ENCODE results near the gene SFSWAP. TPM values are rescaled to one million over a fixed set of nuclear protein-coding genes. Genes with fewer than 3 reads are reported as not detected.

Gene SFSWAP
- total and polyA plus RNA-seq, 2 of the 8 experiments (the other 6 are each of a cell fraction or from before 2014, with no cell fraction given): 36.5 to 49.5 TPM

GRCh38 chr12:131782061-131782460, 71.2 kb downstream of the SFSWAP start:
- no peak overlapping the region for H3K4ac ChIP-seq (replicated peaks; ENCODE audit: insufficient read length, low read depth, low read length)
- no peak overlapping the region for H3K27ac ChIP-seq (ENCODE audit: low read depth, low read length)
- H2AFZ ChIP-seq (ENCODE audit: low read length): no peak overlapping the region
- H3K4me3 ChIP-seq (ENCODE audit: extremely low read depth in 1 of 4, insufficient read depth in 2 of 4, low read depth in 3 of 4, low read length in 4 of 4): no peak overlapping the region
- H4K20me1 ChIP-seq (replicated peaks in 1 of 2; ENCODE audit: control insufficient read depth in 1 of 2, insufficient read depth in 2 of 2, low read length in 2 of 2): no peaks in the 10 kb centered on the region
- no peak overlapping the region for H4K91ac ChIP-seq (replicated peaks; ENCODE audit: insufficient read length, low read length)
- no peaks in the 10 kb centered on the region for H3K23me2 ChIP-seq (ENCODE audit: low read depth, low read length)
- H3K9me3 ChIP-seq (ENCODE audit: insufficient read depth in 2 of 2, low read depth in 1 of 2, low read length in 1 of 2): no peaks in the 10 kb centered on the region
- no peak overlapping the region for H2AK5ac ChIP-seq (ENCODE audit: low read depth, low read length)
- H3K23ac ChIP-seq (ENCODE audit: insufficient read length): no peak overlapping the region
- ChIA-PET POLR2A (ENCODE audit: partially characterized antibody) (no interaction called here), CTCF (ENCODE audit: partially characterized antibody) (interaction anchor here (0.8 to 3.4 kb wide), 2 partner anchors 19 to 28 kb away, joined by 3 to 14 read pairs; no protein-coding TSS in a partner anchor)
- H4K5ac ChIP-seq (ENCODE audit: insufficient read length, low read depth, low read length): no peak overlapping the region
- H2BK5ac ChIP-seq (ENCODE audit: low read depth, low read length): no peak overlapping the region
- H2BK15ac ChIP-seq (ENCODE audit: low read length): no peak overlapping the region
- H3K14ac ChIP-seq (ENCODE audit: insufficient read length): no peak overlapping the region
- peaks cover 8 to 20% (median 12%) of the 10 kb centered on the region in 4 experiments for H3K4me1 ChIP-seq (replicated peaks in 1 of 4; ENCODE audit: control insufficient read depth in 3 of 4, insufficient read depth in 4 of 4, low read length in 3 of 4)
- H3K18ac ChIP-seq (ENCODE audit: extremely low read depth, low read length): no peak overlapping the region
- no peak overlapping the region for H3K9ac ChIP-seq (replicated peaks in 1 of 4; ENCODE audit: extremely low read depth in 1 of 4, low read depth in 3 of 4, low read length in 3 of 4)
- no peak overlapping the region for H3K56ac ChIP-seq (replicated peaks; ENCODE audit: insufficient read length, low read depth, low read length)
- FAIRE-seq (no peak), DNase-seq (ENCODE audit: low read depth in 1 of 2, low spot score in 2 of 2) (no peak)
- peaks cover 3 to 18% (median 12%) of the 10 kb centered on the region in 4 experiments; a peak in 7 of 8 replicates for H3K36me3 ChIP-seq (ENCODE audit: control insufficient read depth in 2 of 4, insufficient read depth in 4 of 4, low read length in 3 of 4)
- no peaks in the 10 kb centered on the region for H3K79me2 ChIP-seq (ENCODE audit: control insufficient read depth in 1 of 2, insufficient read depth in 2 of 2, low read length in 2 of 2)
- TF ChIP-seq SP2 (IDR thresholded peaks at IDR 0.05; ENCODE audit: low read length): no peak
- no peak for TF ChIP-seq RBBP5 (IDR thresholded peaks at IDR 0.05; ENCODE audit: borderline replicate concordance, low read depth, low read length)
- no peak for TF ChIP-seq TEAD4 (IDR thresholded peaks at IDR 0.05; ENCODE audit: low read depth, low read length)
- no peak for TF ChIP-seq NRF1 (IDR thresholded peaks at IDR 0.05; ENCODE audit: low read depth, low read length)
- no peak for TF ChIP-seq CHD1 (IDR thresholded peaks at IDR 0.05; ENCODE audit: low read depth, low read length)
- TF ChIP-seq TBP (IDR thresholded peaks at IDR 0.05; ENCODE audit: low read depth, low read length): no peak
- no peak for TF ChIP-seq TCF12 (IDR thresholded peaks at IDR 0.05; ENCODE audit: low read depth, low read length)
- TF ChIP-seq SIN3A (conservative IDR thresholded peaks at IDR 0.05 in 1 of 2, IDR thresholded peaks at IDR 0.05 in 1 of 2; ENCODE audit: low read depth in 1 of 2, low read length in 2 of 2): no peak
- TF ChIP-seq CBX8 (IDR thresholded peaks at IDR 0.05; ENCODE audit: borderline replicate concordance, low read depth, low read length): no peak
- H2BK120ac ChIP-seq (replicated peaks; ENCODE audit: low read depth, low read length): no peak overlapping the region
- WGBS, 2 experiments (ENCODE audit: extremely low coverage in 1 of 2, insufficient coverage in 1 of 2, insufficient read length in 1 of 2, insufficient replicate concordance in 2 of 2, low coverage in 1 of 2, low lambda C conversion rate in 2 of 2, missing lambda C conversion rate in 1 of 2): 98% methylated on average over 2 of the region's 2 CpGs; no CpG with 5 or more reads in 1 of the 2 experiments
- H2BK12ac ChIP-seq (ENCODE audit: low read depth, low read length): no peak overlapping the region
- no peaks in the 10 kb centered on the region for H3K79me1 ChIP-seq (ENCODE audit: low read depth, low read length)
- H3K4me2 ChIP-seq (ENCODE audit: insufficient read depth in 1 of 2, low read depth in 2 of 2, low read length in 2 of 2): no peak overlapping the region
- H2BK20ac ChIP-seq (ENCODE audit: low read length): no peak overlapping the region
- H4K8ac ChIP-seq (ENCODE audit: extremely low read depth, insufficient read depth, low read length): no peak overlapping the region
- no peaks in the 10 kb centered on the region for H3K27me3 ChIP-seq (replicated peaks in 1 of 4; ENCODE audit: control insufficient read depth in 3 of 4, extremely low read depth in 1 of 4, insufficient read depth in 3 of 4, low read length in 3 of 4)
